Ureter (tissue), 1 donor: ENCODE results near the gene LRRC26. TPM values are rescaled to one million over a fixed set of nuclear protein-coding genes. Genes with fewer than 3 reads are reported as not detected.

ENCODE experiments used
- DNase-seq: peaks from one replicate; pipeline ENCODE4 v3.0.0-alpha.2; 2020; ENCODE audit warnings: low spot score
- total RNA-seq: library from RNA; stranded (reverse); gene quantifications from one replicate; pipeline ENCODE4 v1.2.4, GENCODE V29; 2023
- donor health status: DM: yes; HTN: yes; CAD: no.

The LRRC26 gene
- total RNA-seq, 1 donor from 2014 or later: not detected

GRCh38 chr9:137183980-137184595 is 14.2 kb upstream of the LRRC26 start:
- no peak for DNase-seq

GRCh38 chr9:137182836-137183235 is 13.0 kb upstream of the LRRC26 start:
- DNase-seq: no peak

- DNase-seq: no peak
Measured at GRCh38 chr9:137181680-137182079, 11.8 kb upstream of the LRRC26 start.

- no peak for DNase-seq
Measured at GRCh38 chr9:137180491-137180890, 10.6 kb upstream of the LRRC26 start.

DNA sequence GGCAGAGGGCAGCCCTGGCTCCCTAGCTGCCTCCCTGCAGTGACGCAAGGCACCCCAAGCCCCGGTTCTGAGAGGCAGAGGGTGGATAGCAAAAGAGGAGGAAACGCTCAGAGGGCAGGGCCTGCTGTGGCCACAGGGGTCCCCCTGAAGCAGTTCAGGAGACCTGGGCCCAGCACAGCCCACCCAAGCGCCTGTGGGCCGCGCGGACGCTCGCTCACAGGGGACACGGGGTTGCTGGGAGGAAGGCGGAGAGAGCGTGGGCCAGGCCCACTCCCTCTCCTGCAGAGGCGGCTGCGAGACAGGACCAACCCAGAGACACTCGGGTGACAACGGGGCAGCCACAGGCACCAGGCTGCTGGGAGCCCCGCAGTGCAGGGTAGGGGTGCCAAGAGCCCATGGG is 9.9 kb upstream of the LRRC26 start:
- DNase-seq: no peak

- no peak for DNase-seq
Measured at GRCh38 chr9:137178939-137179630, 9.2 kb upstream of the LRRC26 start.

- no peak for DNase-seq
Measured at GRCh38 chr9:137178201-137178938, 8.5 kb upstream of the LRRC26 start.

- DNase-seq: no peak
Measured at GRCh38 chr9:137176302-137177182, 6.7 kb upstream of the LRRC26 start.

DNA sequence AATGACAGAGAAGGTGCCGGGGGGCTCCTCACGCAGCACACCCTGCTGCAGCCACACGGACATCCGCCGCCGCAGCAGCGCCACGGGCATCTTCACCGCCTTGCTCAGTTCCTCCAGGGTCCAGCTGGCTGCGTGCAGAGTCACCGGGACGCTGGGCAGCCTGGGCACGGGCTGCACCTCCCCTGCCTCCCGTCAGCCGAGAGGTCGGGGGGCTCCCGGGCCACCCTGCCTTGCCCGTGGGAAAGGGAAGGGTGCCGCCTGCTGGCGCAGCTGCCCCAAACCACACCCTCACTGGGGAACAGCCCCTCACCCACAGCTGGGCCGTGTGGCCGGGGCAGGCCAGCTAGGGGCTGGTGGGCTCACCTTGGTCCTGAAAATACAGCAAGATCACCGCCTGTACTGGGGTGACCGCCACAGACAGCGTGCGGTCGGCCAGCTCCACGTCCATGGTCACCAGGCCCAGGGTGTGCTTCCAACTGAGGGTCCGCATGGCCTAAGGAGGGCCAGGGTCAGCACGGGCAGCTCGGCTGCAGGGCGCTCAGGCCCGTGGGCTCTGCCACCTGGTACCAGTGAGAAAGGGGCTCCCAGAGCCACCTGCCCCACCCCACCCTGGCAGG is 5.6 kb upstream of the LRRC26 start:
- DNase-seq: no peak

GRCh38 chr9:137174722-137175293 is 5.0 kb upstream of the LRRC26 start:
- DNase-seq: no peak

DNA sequence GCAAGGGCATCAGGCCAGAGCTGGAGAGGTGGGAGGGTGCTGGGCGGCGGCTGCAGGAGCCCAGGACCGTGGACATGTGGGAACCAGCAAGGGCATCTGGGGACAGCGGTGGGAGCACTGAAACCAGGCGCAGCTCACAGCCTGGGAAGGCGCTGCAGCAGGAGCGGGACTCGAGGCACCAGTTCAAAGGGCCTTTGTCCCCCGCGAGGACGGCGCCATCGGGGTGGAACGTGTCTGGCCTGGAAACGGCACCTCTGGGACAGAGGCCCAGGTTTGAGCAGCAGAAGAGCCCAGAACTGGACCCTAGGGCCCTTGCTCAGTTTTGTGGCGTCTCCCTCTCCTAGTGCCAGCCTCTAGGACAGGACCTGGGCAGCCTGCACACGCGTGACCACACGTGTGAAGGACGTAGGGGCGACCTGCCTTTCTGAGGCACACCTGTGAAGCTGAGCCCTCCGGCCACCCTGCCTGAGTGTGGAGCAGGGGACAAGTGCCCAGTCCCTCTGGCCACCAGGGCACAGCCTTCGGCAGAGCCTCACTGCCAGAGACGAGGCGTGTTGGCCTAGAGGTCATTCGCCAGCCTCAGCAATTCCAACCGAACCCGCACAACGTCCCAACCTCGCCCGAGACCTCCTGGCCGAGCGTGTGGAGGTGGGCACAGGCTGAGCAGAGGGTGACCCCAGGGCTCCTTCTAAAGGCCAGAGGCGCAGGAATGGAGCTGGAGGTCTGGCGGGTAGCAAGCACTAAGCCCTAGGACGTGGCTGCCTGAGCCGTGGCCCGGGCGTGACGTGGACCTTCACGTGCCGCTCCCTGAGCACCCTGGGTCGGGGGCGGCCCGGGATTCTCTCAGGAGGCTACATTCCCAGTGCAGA is 4.2 kb upstream of the LRRC26 start:
- no peak for DNase-seq

DNA sequence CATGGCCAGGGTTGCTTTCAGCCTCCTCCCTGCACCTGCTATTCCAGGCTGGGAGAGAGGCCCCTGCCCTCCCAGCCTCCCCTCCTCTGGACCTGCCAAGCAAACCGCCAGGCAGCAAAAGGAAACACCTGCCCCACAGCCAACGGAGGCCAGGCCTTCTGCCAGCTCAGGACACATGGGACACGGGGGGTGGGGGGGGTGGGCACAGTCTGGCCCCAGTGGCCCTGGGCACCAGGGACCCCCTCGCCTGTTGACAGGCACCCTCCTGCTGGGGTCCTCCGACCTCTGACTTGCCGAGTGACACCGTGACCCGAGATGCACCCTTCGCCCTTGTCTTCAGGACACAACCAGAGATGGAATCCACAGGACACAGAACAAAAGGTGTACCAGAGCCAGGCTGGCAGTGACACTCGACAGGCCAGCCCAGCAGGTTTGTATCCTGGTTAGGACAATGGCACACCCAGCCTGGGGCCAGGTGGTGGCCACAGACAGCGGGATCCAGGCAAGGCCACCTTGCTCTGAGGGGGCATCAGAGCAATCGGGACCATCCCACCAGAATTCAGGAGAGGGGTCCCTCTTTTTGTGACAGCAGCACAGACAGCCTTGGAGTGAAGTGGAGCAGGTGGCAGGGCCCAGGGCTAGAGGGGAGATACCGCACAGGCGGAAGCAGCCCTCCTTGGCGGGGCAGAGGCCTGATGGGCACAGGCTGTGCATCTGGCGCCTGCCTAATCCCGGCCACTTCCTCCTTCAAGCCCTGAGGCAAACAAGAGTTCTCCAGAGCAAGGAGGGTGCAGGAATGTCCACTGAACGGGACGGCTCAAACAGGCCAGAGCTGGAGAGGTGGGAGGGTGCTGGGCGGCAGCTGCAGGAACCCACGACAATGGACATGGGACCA is 3.3 kb upstream of the LRRC26 start:
- no peak for DNase-seq

- DNase-seq: no peak
Measured at GRCh38 chr9:137171149-137171900, 1.5 kb upstream of the LRRC26 start.

GRCh38 chr9:137170486-137171148 is 766 bp upstream of the LRRC26 start:
- DNase-seq: no peak

GRCh38 chr9:137168904-137169856 is 671 bp downstream of the LRRC26 start:
- no peak for DNase-seq

GRCh38 chr9:137168573-137168903 is 1.3 kb downstream of the LRRC26 start:
- no peak for DNase-seq
